ENCODE data around the gene CCDC171. TPM values are rescaled to one million over a fixed set of nuclear protein-coding genes. Genes with fewer than 3 reads are reported as not detected.

CCDC171 gene
- total RNA-seq, 1 donor from 2014 or later: 2.9 TPM

DNA sequence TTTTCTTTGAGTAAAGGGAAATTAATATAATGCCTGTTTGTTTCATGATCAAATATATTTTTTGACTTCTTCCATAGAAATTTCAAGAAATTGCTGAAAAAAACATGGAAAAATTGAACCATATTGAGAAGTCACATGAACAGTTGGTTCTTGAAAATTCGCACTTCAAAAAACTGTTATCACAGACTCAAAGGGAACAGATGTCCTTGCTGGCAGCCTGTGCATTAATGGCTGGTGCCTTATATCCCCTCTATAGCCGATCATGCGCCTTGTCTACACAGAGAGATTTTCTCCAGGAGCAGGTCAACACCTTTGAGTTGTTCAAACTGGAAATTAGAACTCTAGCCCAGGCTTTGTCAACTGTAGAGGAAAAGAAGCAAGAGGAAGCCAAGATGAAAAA, 191.4 kb downstream of the CCDC171 start:
- H3K36me3 ChIP-seq: peaks cover 0 to 6% of the 10 kb centered on the region in 2 donors
- DNase-seq (ENCODE audit: extremely low spot score in 2 of 2): no peak
- H3K27me3 ChIP-seq: no peaks in the 10 kb centered on the region
- intact Hi-C loops (cut with DNase I): no loop called here
- TF ChIP-seq POLR2AphosphoS5 (IDR thresholded peaks at IDR 0.05; ENCODE audit: insufficient read depth in 1 of 2, low read depth in 1 of 2) (no peak), POLR2A (IDR thresholded peaks at IDR 0.05) (no peak)
- TF ChIP-seq, protein P1, sequence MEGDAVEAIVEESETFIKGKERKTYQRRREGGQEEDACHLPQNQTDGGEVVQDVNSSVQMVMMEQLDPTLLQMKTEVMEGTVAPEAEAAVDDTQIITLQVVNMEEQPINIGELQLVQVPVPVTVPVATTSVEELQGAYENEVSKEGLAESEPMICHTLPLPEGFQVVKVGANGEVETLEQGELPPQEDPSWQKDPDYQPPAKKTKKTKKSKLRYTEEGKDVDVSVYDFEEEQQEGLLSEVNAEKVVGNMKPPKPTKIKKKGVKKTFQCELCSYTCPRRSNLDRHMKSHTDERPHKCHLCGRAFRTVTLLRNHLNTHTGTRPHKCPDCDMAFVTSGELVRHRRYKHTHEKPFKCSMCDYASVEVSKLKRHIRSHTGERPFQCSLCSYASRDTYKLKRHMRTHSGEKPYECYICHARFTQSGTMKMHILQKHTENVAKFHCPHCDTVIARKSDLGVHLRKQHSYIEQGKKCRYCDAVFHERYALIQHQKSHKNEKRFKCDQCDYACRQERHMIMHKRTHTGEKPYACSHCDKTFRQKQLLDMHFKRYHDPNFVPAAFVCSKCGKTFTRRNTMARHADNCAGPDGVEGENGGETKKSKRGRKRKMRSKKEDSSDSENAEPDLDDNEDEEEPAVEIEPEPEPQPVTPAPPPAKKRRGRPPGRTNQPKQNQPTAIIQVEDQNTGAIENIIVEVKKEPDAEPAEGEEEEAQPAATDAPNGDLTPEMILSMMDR (IDR thresholded peaks at IDR 0.05): no peak
- H3K4me3 ChIP-seq: no peak overlapping the region
- no peaks in the 10 kb centered on the region for H3K9me3 ChIP-seq
- no peak overlapping the region for H3K27ac ChIP-seq
- no peaks in the 10 kb centered on the region for H3K4me1 ChIP-seq

DNA sequence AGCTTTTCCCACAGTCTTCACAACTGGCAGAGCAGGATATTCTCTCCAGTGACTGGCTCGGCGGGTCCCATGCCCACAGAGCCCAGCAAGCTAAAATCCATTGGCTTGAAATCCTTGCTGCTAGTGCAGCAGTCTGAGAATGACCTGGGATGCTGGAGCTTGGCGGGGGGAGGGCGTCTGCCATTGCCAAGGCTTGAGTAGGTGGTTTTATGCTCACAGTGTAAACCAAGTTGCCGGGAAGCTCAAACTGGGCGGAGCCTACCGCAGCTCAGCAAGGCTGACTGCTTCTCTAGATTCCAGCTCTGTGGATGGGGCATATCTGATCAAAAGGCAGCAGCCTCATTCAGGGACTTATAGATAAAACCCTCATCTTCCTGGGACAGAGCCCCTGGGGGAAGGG, 194.1 kb downstream of the CCDC171 start:
- intact Hi-C loops (cut with DNase I): no loop called here
- DNase-seq (ENCODE audit: extremely low spot score in 2 of 2): no peak
- TF ChIP-seq, protein P1 (IDR thresholded peaks at IDR 0.05): no peak
- TF ChIP-seq POLR2AphosphoS5 (IDR thresholded peaks at IDR 0.05; ENCODE audit: insufficient read depth in 1 of 2, low read depth in 1 of 2) (no peak), POLR2A (IDR thresholded peaks at IDR 0.05) (no peak)
- Histone ChIP-seq H3K36me3 (peaks cover 0 to 6% of the 10 kb centered on the region in 2 donors), H3K9me3 (no peaks in the 10 kb centered on the region), H3K27ac (no peak overlapping the region), H3K4me1 (no peaks in the 10 kb centered on the region), H3K4me3 (no peak overlapping the region), H3K27me3 (no peaks in the 10 kb centered on the region)

- H3K4me3 ChIP-seq: no peak overlapping the region
- no peak for DNase-seq (ENCODE audit: extremely low spot score in 2 of 2)
- H3K36me3 ChIP-seq: no peaks in the 10 kb centered on the region
- H3K27ac ChIP-seq: no peak overlapping the region
- intact Hi-C loops (cut with DNase I): no loop called here
- TF ChIP-seq POLR2A (IDR thresholded peaks at IDR 0.05) (no peak), POLR2AphosphoS5 (IDR thresholded peaks at IDR 0.05; ENCODE audit: insufficient read depth in 1 of 2, low read depth in 1 of 2) (no peak)
- TF ChIP-seq, protein P1 (IDR thresholded peaks at IDR 0.05): no peak
- H3K27me3 ChIP-seq: no peaks in the 10 kb centered on the region
- no peaks in the 10 kb centered on the region for H3K4me1 ChIP-seq
- no peaks in the 10 kb centered on the region for H3K9me3 ChIP-seq
Measured at GRCh38 chr9:15755660-15756059, 202.8 kb downstream of the CCDC171 start.

- H3K27ac ChIP-seq: no peak overlapping the region
- H3K36me3 ChIP-seq: no peaks in the 10 kb centered on the region
- TF ChIP-seq POLR2A (IDR thresholded peaks at IDR 0.05) (no peak), POLR2AphosphoS5 (IDR thresholded peaks at IDR 0.05; ENCODE audit: insufficient read depth in 1 of 2, low read depth in 1 of 2) (no peak)
- TF ChIP-seq, protein P1 (IDR thresholded peaks at IDR 0.05): no peak
- DNase-seq (ENCODE audit: extremely low spot score in 2 of 2): no peak
- H3K27me3 ChIP-seq: no peaks in the 10 kb centered on the region
- intact Hi-C loops (cut with DNase I): no loop called here
- H3K9me3 ChIP-seq: no peaks in the 10 kb centered on the region
- no peaks in the 10 kb centered on the region for H3K4me1 ChIP-seq
- no peak overlapping the region for H3K4me3 ChIP-seq
Measured at GRCh38 chr9:15761551-15761950, 208.7 kb downstream of the CCDC171 start.

DNA sequence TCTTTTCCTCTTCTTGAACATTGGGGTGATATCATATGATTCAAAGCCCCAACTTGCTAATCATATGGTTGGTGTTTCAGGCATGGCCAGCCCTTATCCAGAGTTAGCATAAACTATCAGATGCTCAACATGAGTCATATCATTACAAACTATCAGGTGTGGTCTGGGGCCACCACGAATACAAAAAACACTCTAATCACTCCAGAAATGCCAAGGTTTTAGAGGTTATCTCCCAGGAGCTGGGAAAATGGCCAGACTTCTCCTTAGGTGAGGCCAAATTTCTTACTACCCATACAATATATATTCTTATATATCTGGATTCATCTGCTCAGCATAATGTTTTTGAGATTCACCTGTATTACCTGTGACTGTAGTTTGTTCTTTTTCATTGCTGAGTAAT, 210.5 kb downstream of the CCDC171 start:
- Histone ChIP-seq H3K27me3 (no peaks in the 10 kb centered on the region), H3K4me3 (no peak overlapping the region), H3K36me3 (no peaks in the 10 kb centered on the region), H3K4me1 (no peaks in the 10 kb centered on the region), H3K27ac (no peak overlapping the region), H3K9me3 (no peaks in the 10 kb centered on the region)
- TF ChIP-seq, protein P1 (IDR thresholded peaks at IDR 0.05): no peak
- TF ChIP-seq POLR2AphosphoS5 (IDR thresholded peaks at IDR 0.05; ENCODE audit: insufficient read depth in 1 of 2, low read depth in 1 of 2): no peak
- TF ChIP-seq POLR2A (IDR thresholded peaks at IDR 0.05): no peak
- no peak for DNase-seq (ENCODE audit: extremely low spot score in 2 of 2)
- intact Hi-C loops (cut with DNase I): no loop called here
